Measurements from ENCODE around the gene BPIFB6.

DNA sequence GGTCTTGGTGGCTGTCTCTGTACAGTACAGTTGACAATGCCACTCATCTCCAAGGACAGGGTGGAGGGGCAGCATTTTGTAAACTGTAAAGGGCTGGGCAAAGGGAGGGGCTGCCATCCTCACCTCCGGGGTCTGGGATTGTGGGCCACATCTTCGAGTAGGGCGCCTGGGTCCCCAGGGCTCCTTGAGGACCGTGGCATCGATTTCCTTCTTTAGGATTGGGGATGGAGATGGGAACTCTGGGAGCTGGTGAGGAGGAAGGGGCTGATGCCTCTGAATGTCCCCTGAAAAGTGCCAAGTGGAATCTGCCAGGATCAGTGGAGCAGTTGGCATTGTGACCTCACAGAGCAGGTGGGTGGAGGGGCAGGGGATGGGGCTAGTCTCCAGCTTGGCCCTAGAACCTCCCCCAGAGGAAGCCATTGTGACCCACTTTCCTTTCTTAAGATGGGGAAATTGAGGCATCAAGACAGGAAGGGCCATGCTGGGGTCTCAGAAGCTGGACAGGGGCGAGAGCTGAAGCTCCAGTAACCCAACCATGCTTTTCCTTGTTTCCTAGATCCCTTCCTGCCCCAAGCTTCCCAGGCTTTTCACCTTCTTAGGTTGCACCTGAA is 27.2 kb upstream of the BPIFB6 start, which contains the start of gene SUN5:
- TF ChIP-seq EP300 (IDR thresholded peaks at IDR 0.05; ENCODE audit: borderline replicate concordance in 1 of 2, low read depth in 1 of 2, low read length in 1 of 2) (no peak), CHD2 (IDR thresholded peaks at IDR 0.05; ENCODE audit: low read length, partially characterized antibody) (no peak), GABPA (IDR thresholded peaks at IDR 0.05; ENCODE audit: low read depth) (no peak), FOXM1 (IDR thresholded peaks at IDR 0.05; ENCODE audit: low read depth) (no peak), RFX5 (IDR thresholded peaks at IDR 0.05; ENCODE audit: low read length) (no peak), MXI1 (IDR thresholded peaks at IDR 0.05; ENCODE audit: low read depth, low read length) (no peak), FOSL2 (IDR thresholded peaks at IDR 0.05; ENCODE audit: borderline replicate concordance, low read depth) (no peak)
- TF ChIP-seq, protein P1, sequence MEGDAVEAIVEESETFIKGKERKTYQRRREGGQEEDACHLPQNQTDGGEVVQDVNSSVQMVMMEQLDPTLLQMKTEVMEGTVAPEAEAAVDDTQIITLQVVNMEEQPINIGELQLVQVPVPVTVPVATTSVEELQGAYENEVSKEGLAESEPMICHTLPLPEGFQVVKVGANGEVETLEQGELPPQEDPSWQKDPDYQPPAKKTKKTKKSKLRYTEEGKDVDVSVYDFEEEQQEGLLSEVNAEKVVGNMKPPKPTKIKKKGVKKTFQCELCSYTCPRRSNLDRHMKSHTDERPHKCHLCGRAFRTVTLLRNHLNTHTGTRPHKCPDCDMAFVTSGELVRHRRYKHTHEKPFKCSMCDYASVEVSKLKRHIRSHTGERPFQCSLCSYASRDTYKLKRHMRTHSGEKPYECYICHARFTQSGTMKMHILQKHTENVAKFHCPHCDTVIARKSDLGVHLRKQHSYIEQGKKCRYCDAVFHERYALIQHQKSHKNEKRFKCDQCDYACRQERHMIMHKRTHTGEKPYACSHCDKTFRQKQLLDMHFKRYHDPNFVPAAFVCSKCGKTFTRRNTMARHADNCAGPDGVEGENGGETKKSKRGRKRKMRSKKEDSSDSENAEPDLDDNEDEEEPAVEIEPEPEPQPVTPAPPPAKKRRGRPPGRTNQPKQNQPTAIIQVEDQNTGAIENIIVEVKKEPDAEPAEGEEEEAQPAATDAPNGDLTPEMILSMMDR (IDR thresholded peaks at IDR 0.05) = no peak
- TF ChIP-seq, protein P2, sequence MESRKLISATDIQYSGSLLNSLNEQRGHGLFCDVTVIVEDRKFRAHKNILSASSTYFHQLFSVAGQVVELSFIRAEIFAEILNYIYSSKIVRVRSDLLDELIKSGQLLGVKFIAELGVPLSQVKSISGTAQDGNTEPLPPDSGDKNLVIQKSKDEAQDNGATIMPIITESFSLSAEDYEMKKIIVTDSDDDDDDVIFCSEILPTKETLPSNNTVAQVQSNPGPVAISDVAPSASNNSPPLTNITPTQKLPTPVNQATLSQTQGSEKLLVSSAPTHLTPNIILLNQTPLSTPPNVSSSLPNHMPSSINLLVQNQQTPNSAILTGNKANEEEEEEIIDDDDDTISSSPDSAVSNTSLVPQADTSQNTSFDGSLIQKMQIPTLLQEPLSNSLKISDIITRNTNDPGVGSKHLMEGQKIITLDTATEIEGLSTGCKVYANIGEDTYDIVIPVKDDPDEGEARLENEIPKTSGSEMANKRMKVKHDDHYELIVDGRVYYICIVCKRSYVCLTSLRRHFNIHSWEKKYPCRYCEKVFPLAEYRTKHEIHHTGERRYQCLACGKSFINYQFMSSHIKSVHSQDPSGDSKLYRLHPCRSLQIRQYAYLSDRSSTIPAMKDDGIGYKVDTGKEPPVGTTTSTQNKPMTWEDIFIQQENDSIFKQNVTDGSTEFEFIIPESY (IDR thresholded peaks at IDR 0.05; ENCODE audit: borderline replicate concordance, low read depth) = no peak
- TF ChIP-seq, protein P3, sequence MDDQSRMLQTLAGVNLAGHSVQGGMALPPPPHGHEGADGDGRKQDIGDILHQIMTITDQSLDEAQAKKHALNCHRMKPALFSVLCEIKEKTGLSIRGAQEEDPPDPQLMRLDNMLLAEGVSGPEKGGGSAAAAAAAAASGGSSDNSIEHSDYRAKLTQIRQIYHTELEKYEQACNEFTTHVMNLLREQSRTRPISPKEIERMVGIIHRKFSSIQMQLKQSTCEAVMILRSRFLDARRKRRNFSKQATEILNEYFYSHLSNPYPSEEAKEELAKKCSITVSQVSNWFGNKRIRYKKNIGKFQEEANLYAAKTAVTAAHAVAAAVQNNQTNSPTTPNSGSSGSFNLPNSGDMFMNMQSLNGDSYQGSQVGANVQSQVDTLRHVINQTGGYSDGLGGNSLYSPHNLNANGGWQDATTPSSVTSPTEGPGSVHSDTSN (IDR thresholded peaks at IDR 0.05) = no peak

All from SK-N-SH (cell line).